HG03575 (cell line): ENCODE data around the gene MYOD1.

Experiments used
- ATAC-seq: cut with Tn5 transposase; IDR thresholded peaks from one replicate; pipeline ENCODE4 v1.9.1; 2021; ENCODE audit not compliant: unreplicated experiment, insufficient number of reproducible peaks, low FRiP score; ENCODE audit errors: extremely low read depth

The MYOD1 gene

GRCh38 chr11:17745023-17745772 lies 25.8 kb downstream of the MYOD1 start:
- ATAC-seq: no peak

- no peak for ATAC-seq
Measured at GRCh38 chr11:17746096-17746495, 26.7 kb downstream of the MYOD1 start.

GRCh38 chr11:17747131-17747955 lies 28.0 kb downstream of the MYOD1 start:
- ATAC-seq: no peak

GRCh38 chr11:17748044-17748443 lies 28.7 kb downstream of the MYOD1 start:
- ATAC-seq: no peak

- ATAC-seq: no peak
Measured at GRCh38 chr11:17748761-17749721, 29.7 kb downstream of the MYOD1 start.

GRCh38 chr11:17750013-17750800 lies 30.8 kb downstream of the MYOD1 start:
- ATAC-seq: no peak

- ATAC-seq: no peak
Measured at GRCh38 chr11:17750801-17751165, 31.4 kb downstream of the MYOD1 start.

GRCh38 chr11:17751558-17751957 lies 32.2 kb downstream of the MYOD1 start:
- no peak for ATAC-seq

GRCh38 chr11:17752144-17752543 lies 32.8 kb downstream of the MYOD1 start:
- ATAC-seq: no peak

- ATAC-seq: no peak
Measured at GRCh38 chr11:17753153-17753552, 33.8 kb downstream of the MYOD1 start.

GRCh38 chr11:17753641-17754040 lies 34.3 kb downstream of the MYOD1 start:
- no peak for ATAC-seq

GRCh38 chr11:17755891-17756290 lies 36.5 kb downstream of the MYOD1 start:
- no peak for ATAC-seq

GRCh38 chr11:17760102-17761029 lies 41.0 kb downstream of the MYOD1 start:
- no peak for ATAC-seq

GRCh38 chr11:17762309-17762974 lies 43.1 kb downstream of the MYOD1 start:
- ATAC-seq: no peak

GRCh38 chr11:17763244-17763643 lies 43.9 kb downstream of the MYOD1 start:
- ATAC-seq: no peak

- no peak for ATAC-seq
Measured at GRCh38 chr11:17763703-17764102, 44.3 kb downstream of the MYOD1 start.
